NB4 (cell line): ENCODE measurements around the gene UBE4B.
A peak's percentile ranks its signal among the peaks of the same experiment; 100 is the strongest.

Experiments used
- DNase-seq: peaks from one replicate; pipeline ENCODE4 v3.0.0; 2010; ENCODE audit warnings: low read depth
- H3K4me3 ChIP-seq: one replicate; pipeline ENCODE4 v1.5.1; 2011; ENCODE audit warnings: mild to moderate bottlenecking, low read depth, low read length, moderate library complexity
- CTCF ChIP-seq: IDR thresholded peaks from one replicate; pipeline ENCODE4 v1.5.1; 2012; ENCODE audit warnings: low read depth, low read length
- MAX ChIP-seq: IDR thresholded peaks from 2 replicates; pipeline ENCODE4 v1.6.1; 2011; ENCODE audit warnings: low read depth, low read length
- MYC ChIP-seq: IDR thresholded peaks from 2 replicates; pipeline ENCODE4 v1.6.1; 2011; ENCODE audit warnings: low read depth, low read length
- POLR2A ChIP-seq: IDR thresholded peaks from 2 replicates; pipeline ENCODE4 v1.6.1; 2011; ENCODE audit warnings: mild to moderate bottlenecking; ENCODE audit not compliant: insufficient read length; ENCODE audit errors: extremely low read depth

UBE4B gene

GRCh38 chr1:10060311-10061100 lies 27.7 kb downstream of the UBE4B start:
- H3K4me3 ChIP-seq, result no peak overlapping the region
- TF ChIP-seq MAX (no peak), CTCF (no peak), POLR2A (no peak), MYC (no peak)
- no peak for DNase-seq

GRCh38 chr1:10061276-10061675 lies 28.5 kb downstream of the UBE4B start:
- DNase-seq, result no peak
- no peak for TF ChIP-seq POLR2A
- no peak for TF ChIP-seq CTCF
- no peak for TF ChIP-seq MYC
- no peak for TF ChIP-seq MAX
- H3K4me3 ChIP-seq, result no peak overlapping the region

- no peak overlapping the region for H3K4me3 ChIP-seq
- no peak for DNase-seq
- TF ChIP-seq CTCF (no peak), MYC (no peak), MAX (no peak), POLR2A (no peak)
Measured at GRCh38 chr1:10063878-10064277, 31.1 kb downstream of the UBE4B start.

GRCh38 chr1:10064416-10065343 lies 31.9 kb downstream of the UBE4B start:
- no peak overlapping the region for H3K4me3 ChIP-seq
- TF ChIP-seq CTCF, result no peak
- no peak for TF ChIP-seq MAX
- no peak for TF ChIP-seq MYC
- TF ChIP-seq POLR2A, result no peak

GRCh38 chr1:10065344-10065685 lies 32.6 kb downstream of the UBE4B start:
- TF ChIP-seq MYC (0 out of 2 replicates have a peak, but pooled peaks have one; percentile 32), CTCF (no peak)
- no peak overlapping the region for H3K4me3 ChIP-seq
- DNase-seq, result peak; percentile 89

More at GRCh38 chr1:10064416-10065343, 31.9 kb downstream of the UBE4B start:
- peak; percentile 25 for DNase-seq
